HepG2 (cell line): ENCODE measurements around the gene SMO. TPM values are rescaled to one million over a fixed set of nuclear protein-coding genes. Genes with fewer than 3 reads are reported as not detected.
"Not testable (repeated sequence)": the region's sequence is repeated elsewhere in the genome, so short reads cannot be mapped to it uniquely, and the experiment has no call there.

Source experiments
- ATAC-seq: fragments of 200-7000 bp; cut with Tn5 transposase; 3 replicates; pipeline ENCODE4 v1.9.1; 2020; ENCODE audit warnings: mild to moderate bottlenecking, moderate library complexity
- BruUV-seq: library from RNA; stranded (reverse); fragments of 400-500 nt; replicated peaks from 2 replicates; lab custom pipeline; 2021; lab: Mats Ljungman, UMichigan
- CTCF ChIA-PET: fragments of 300-600 bp; formaldehyde crosslinking; extraction: SDS; loops from one replicate; lab custom pipeline; 2021; ENCODE audit warnings: low total read pairs, inconsistent platforms, low intra/inter-chr PET ratio; lab: Yijun Ruan, JAX
- POLR2A ChIA-PET: fragments of 350-600 bp; sonication (Branson Sonifier 250); formaldehyde crosslinking; loops from one replicate; lab custom pipeline; 2020; ENCODE audit warnings: antibody characterized with exemption, inconsistent platforms; lab: Yijun Ruan, JAX
- DNase-seq: peaks from one replicate; pipeline ENCODE4 v3.0.0-alpha.2; 2015; ENCODE audit warnings: low spot score
- FAIRE-seq: peaks from 3 replicates; lab custom pipeline; 2011; peaks lifted over from hg19 to GRCh38; lab: Jason Lieb, UNC
- H2AFZ ChIP-seq: one replicate; pipeline ENCODE4 v1.6.1; 2011; ENCODE audit warnings: low read length, inconsistent platforms
- H3K27ac ChIP-seq: fragments of 300-600 bp; 3 replicates; pipeline ENCODE4 v1.8.0; 2011; ENCODE audit warnings: mixed run types, mild to moderate bottlenecking, mixed read lengths, low read length, inconsistent platforms; ENCODE audit not compliant: insufficient read depth; ENCODE audit errors: extremely low read length
- H3K27me3 ChIP-seq, 2 experiments: fragments of 200-600 bp in 1 of 2; 2 replicates in 1 of 2; 3 replicates in 1 of 2; pipeline versions ENCODE4 v1.6.0 to v1.8.0; 2011; ENCODE audit warnings: low read length in 2 of 2, mild to moderate bottlenecking in 2 of 2, moderate library complexity in 2 of 2, inconsistent platforms in 1 of 2; ENCODE audit not compliant: insufficient read depth in 2 of 2, control insufficient read depth in 1 of 2
- H3K36me3 ChIP-seq, 2 experiments: fragments of 200-600 bp in 1 of 2; replicated peaks in 1 of 2; 2 replicates in 1 of 2; 3 replicates in 1 of 2; pipeline versions ENCODE4 v1.5.1 to v1.8.0; 2011; ENCODE audit warnings: low read length in 2 of 2, inconsistent platforms in 1 of 2; ENCODE audit not compliant: insufficient read depth in 2 of 2, control insufficient read depth in 1 of 2
- H3K4me1 ChIP-seq: 2 replicates; pipeline ENCODE4 v1.5.1; 2012; ENCODE audit warnings: low read length, inconsistent platforms; ENCODE audit not compliant: insufficient read depth
- H3K4me2 ChIP-seq: 2 replicates; pipeline ENCODE4 v1.6.0; 2011; ENCODE audit warnings: low read depth, low read length, inconsistent platforms
- H3K4me3 ChIP-seq, 3 experiments: fragments of 200-600 bp in 1 of 3; sonication (generic), shearing (Covaris generic) in 1 of 3; replicated peaks in 1 of 3; 2 replicates each; pipeline ENCODE4 v1.5.1; 2011 to 2016; ENCODE audit warnings: low read length in 3 of 3, inconsistent platforms in 2 of 3, low read depth in 2 of 3, mild to moderate bottlenecking in 2 of 3, control low read depth in 1 of 3, mixed read lengths in 1 of 3; ENCODE audit not compliant: insufficient read depth in 1 of 3
- H3K79me2 ChIP-seq: one replicate; pipeline ENCODE4 v1.6.1; 2011; ENCODE audit warnings: low read length, inconsistent platforms; ENCODE audit not compliant: insufficient read depth
- H3K9ac ChIP-seq: 2 replicates; pipeline ENCODE4 v1.6.0; 2011; ENCODE audit warnings: mild to moderate bottlenecking, low read depth, low read length, inconsistent platforms; ENCODE audit not compliant: insufficient read depth
- H3K9me3 ChIP-seq: 2 replicates; pipeline ENCODE4 v1.5.1; 2012; ENCODE audit warnings: mild to moderate bottlenecking, low read length
- H4K20me1 ChIP-seq: 2 replicates; pipeline ENCODE4 v1.6.0; 2011; ENCODE audit warnings: inconsistent platforms, mild to moderate bottlenecking, low read length, moderate library complexity; ENCODE audit not compliant: insufficient read depth
- MNT ChIP-seq: fragments of 450-650 bp; IDR thresholded peaks from 2 replicates; pipeline ENCODE4 v1.6.1; 2016
- NR3C1 ChIP-seq: sonication (generic); formaldehyde crosslinking; IDR thresholded peaks from 2 replicates; pipeline ENCODE4 v1.4.0; 2020; ENCODE audit warnings: missing genetic modification reagents
- RXRA ChIP-seq: sonication (generic); formaldehyde crosslinking; IDR thresholded peaks from 2 replicates; pipeline ENCODE4 v1.5.1; 2020; ENCODE audit warnings: missing genetic modification reagents
- ZNF234 ChIP-seq: sonication (generic); formaldehyde crosslinking; conservative IDR thresholded peaks from 2 replicates; pipeline ENCODE4 v1.5.1; 2020; ENCODE audit warnings: mild to moderate bottlenecking, missing genetic modification reagents
- ZNF678 ChIP-seq: sonication (generic); formaldehyde crosslinking; IDR thresholded peaks from 2 replicates; pipeline ENCODE4 v1.4.0; 2020; ENCODE audit warnings: mild to moderate bottlenecking, missing genetic modification reagents
- WGBS: methylation state at CpG from one replicate; pipeline ENCODE4 v1.1.6; 2017; ENCODE audit warnings: low lambda C conversion rate; 5-methylcytosine and 5-hydroxymethylcytosine counted together
- in situ Hi-C: cut with HindIII; loops from 2 replicates; pipeline ENCODE4 v1.10.0; 2017; ENCODE audit warnings: low pct_unique_long_range_greater_than_20kb; ENCODE audit not compliant: extremely low pct_ligation_motif_present
- intact Hi-C: fragments of 100-400 bp; cut with micrococcal nuclease; formaldehyde crosslinking; loops from one replicate; pipeline ENCODE4 v1.10.0; 2022; ENCODE audit not compliant: unreplicated experiment
- polyA plus RNA-seq, 8 experiments: library from polyadenylated mRNA; depleted of rRNA in 3 of 8; stranded (reverse) in 7 of 8; unstranded in 1 of 8; fragments of >200 nt; fragmentation: Illumina TruSeq in 4 of 8; extraction: Trizol in 4 of 8; gene quantifications; 2 replicates each; pipeline versions ENCODE4 v1.2.1 to v1.2.3, GENCODE V29; 2011 to 2016; ENCODE audit warnings: low read depth in 4 of 8, missing spikeins in 1 of 8, mixed read lengths in 1 of 8; ENCODE audit not compliant: insufficient read depth in 1 of 8
- total RNA-seq, 5 experiments: library from RNA; depleted of rRNA; stranded (reverse); fragments of >200 nt; fragmentation: Illumina TruSeq; extraction: Trizol; gene quantifications; 2 replicates each; pipeline ENCODE4 v1.2.3, GENCODE V29; 2016; ENCODE audit warnings: low read depth in 1 of 5

SMO gene
- total and polyA plus RNA-seq, 2 of the 13 experiments (the other 11 are each of a cell fraction or from before 2014, with no cell fraction given), result 23.8 to 32.3 TPM

GRCh38 chr7:129247087-129247486, 58.7 kb downstream of the SMO start:
- Histone ChIP-seq H4K20me1 (no peaks in the 10 kb centered on the region), H3K27ac (no peak overlapping the region), H3K4me3 (no peak overlapping the region), H3K4me1 (0 out of 2 replicates have a peak, but pooled peaks cover 7% of the 10 kb centered on the region), H3K79me2 (peaks cover 4% of the 10 kb centered on the region), H3K9ac (no peak overlapping the region)
- in situ Hi-C loops, result no loop called here
- no peak for ATAC-seq
- WGBS, result 100% methylated on average over 2 of the region's 2 CpGs
- no TSS peak for BruUV-seq
- ChIA-PET POLR2A (no interaction called here), CTCF (no interaction called here)
- FAIRE-seq, result no peak
- no peak for TF ChIP-seq ZNF234 (CRISPR knock-in tag)
- 0 out of 2 replicates have a peak, but pooled peaks have one; percentile 3 for TF ChIP-seq MNT
- TF ChIP-seq RXRA (CRISPR knock-in tag), result no peak
- TF ChIP-seq, all 625 proteins: peak for 1
- Histone ChIP-seq H3K36me3 (no peaks in the 10 kb centered on the region), H3K9me3 (0 out of 2 replicates have a peak, but pooled peaks cover 6% of the 10 kb centered on the region), H3K4me2 (no peak overlapping the region), H3K27me3 (no peaks in the 10 kb centered on the region), H2AFZ (no peak overlapping the region)
- intact Hi-C loops, result no loop called here
- no peak for DNase-seq

GRCh38 chr7:129252128-129252527, 63.7 kb downstream of the SMO start:
- in situ Hi-C loops, result no loop called here
- POLR2A ChIA-PET, result no interaction called here
- WGBS, result 86% methylated on average over 2 of the region's 2 CpGs
- Histone ChIP-seq H3K9ac (no peak overlapping the region), H4K20me1 (no peaks in the 10 kb centered on the region), H3K27me3 (no peaks in the 10 kb centered on the region), H3K4me2 (no peak overlapping the region), H3K4me1 (no peaks in the 10 kb centered on the region), H3K9me3 (0 out of 2 replicates have a peak, but pooled peaks cover 6% of the 10 kb centered on the region), H3K4me3 (no peak overlapping the region), H2AFZ (no peak overlapping the region), H3K36me3 (no peaks in the 10 kb centered on the region)
- FAIRE-seq (no peak), DNase-seq (no peak), ATAC-seq (no peak)
- CTCF ChIA-PET, result no interaction called here
- TF ChIP-seq NR3C1 (CRISPR knock-in tag) (no peak), ZNF678 (CRISPR knock-in tag) (no peak)
- TF ChIP-seq, all 625 proteins: peak for 0
- Histone ChIP-seq H3K27ac (no peak overlapping the region), H3K79me2 (no peaks in the 10 kb centered on the region)
- BruUV-seq, result no TSS peak
- intact Hi-C loops, result no loop called here

GRCh38 chr7:129252603-129253002, 64.2 kb downstream of the SMO start:
- H4K20me1 ChIP-seq, H3K9me3 ChIP-seq, DNase-seq, POLR2A ChIA-PET, H3K4me2 ChIP-seq, ATAC-seq, H2AFZ ChIP-seq, H3K79me2 ChIP-seq, H3K27me3 ChIP-seq, H3K4me1 ChIP-seq, CTCF ChIA-PET, H3K4me3 ChIP-seq, FAIRE-seq, H3K27ac ChIP-seq, H3K36me3 ChIP-seq, intact Hi-C loops, BruUV-seq, H3K9ac ChIP-seq, in situ Hi-C loops: not testable (repeated sequence)
- WGBS, result 98% methylated on average over 5 of the region's 5 CpGs
